Measurements from ENCODE around the gene TEAD4. TPM values are rescaled to one million over a fixed set of nuclear protein-coding genes. Genes with fewer than 3 reads are reported as not detected.
A peak's percentile ranks its signal among the peaks of the same experiment; 100 is the strongest.

The TEAD4 gene
- total and polyA plus RNA-seq, 8 donors = 12.2 to 34.1 (median 13.8) TPM

- no peaks in the 10 kb centered on the region for H3K27me3 ChIP-seq
- ATAC-seq (no peak), DNase-seq (no peak)
- H3K4me1 ChIP-seq = no peaks in the 10 kb centered on the region
- peaks cover 0 to 27% of the 10 kb centered on the region in 2 donors for H3K36me3 ChIP-seq
- H3K4me3 ChIP-seq = no peak overlapping the region
- H3K9me3 ChIP-seq = no peaks in the 10 kb centered on the region
- no peak for TF ChIP-seq CTCF (IDR thresholded peaks at IDR 0.05)
- no peak overlapping the region for H3K27ac ChIP-seq
- intact Hi-C loops (cut with DNase I) = no loop called here
Observed at GRCh38 chr12:3043406-3043805, 84.2 kb downstream of the TEAD4 start.

GRCh38 chr12:3044141-3044630 lies 85.0 kb downstream of the TEAD4 start:
- TF ChIP-seq CTCF (IDR thresholded peaks at IDR 0.05) = no peak
- DNase-seq (no peak), ATAC-seq (no peak)
- Histone ChIP-seq H3K36me3 (peaks cover 0 to 19% of the 10 kb centered on the region in 2 donors), H3K4me1 (no peaks in the 10 kb centered on the region), H3K27me3 (no peaks in the 10 kb centered on the region), H3K9me3 (no peaks in the 10 kb centered on the region), H3K27ac (no peak overlapping the region), H3K4me3 (no peak overlapping the region)
- intact Hi-C loops (cut with DNase I) = no loop called here

- DNase-seq = no peak
- Histone ChIP-seq H3K4me3 (no peak overlapping the region), H3K27ac (no peak overlapping the region), H3K9me3 (no peaks in the 10 kb centered on the region), H3K4me1 (peaks cover 0 to 3% of the 10 kb centered on the region in 2 donors), H3K27me3 (no peaks in the 10 kb centered on the region), H3K36me3 (peaks cover 0 to 8% of the 10 kb centered on the region in 2 donors)
- intact Hi-C loops (cut with DNase I) = no loop called here
- no peak for TF ChIP-seq CTCF (IDR thresholded peaks at IDR 0.05)
- ATAC-seq = no peak
Observed at GRCh38 chr12:3045494-3045893, 86.3 kb downstream of the TEAD4 start.

- intact Hi-C loops (cut with DNase I) = no loop called here
- DNase-seq (no peak), ATAC-seq (no peak)
- Histone ChIP-seq H3K27ac (no peak overlapping the region), H3K4me1 (peaks cover 0 to 3% of the 10 kb centered on the region in 2 donors), H3K9me3 (no peaks in the 10 kb centered on the region), H3K27me3 (no peaks in the 10 kb centered on the region), H3K4me3 (no peak overlapping the region), H3K36me3 (peaks cover 0 to 3% of the 10 kb centered on the region in 2 donors)
- no peak for TF ChIP-seq CTCF (IDR thresholded peaks at IDR 0.05)
Observed at GRCh38 chr12:3045989-3046388, 86.8 kb downstream of the TEAD4 start.

GRCh38 chr12:3046441-3047200 lies 87.4 kb downstream of the TEAD4 start:
- H3K4me3 ChIP-seq = no peak overlapping the region
- peaks cover 0 to 3% of the 10 kb centered on the region in 2 donors for H3K4me1 ChIP-seq
- no peak for TF ChIP-seq CTCF (IDR thresholded peaks at IDR 0.05)
- ATAC-seq = peak; percentile 80
- no peaks in the 10 kb centered on the region for H3K36me3 ChIP-seq
- H3K27me3 ChIP-seq = no peaks in the 10 kb centered on the region
- H3K27ac ChIP-seq = no peak overlapping the region
- intact Hi-C loops (cut with DNase I) = no loop called here
- peak in 1 of 4 donors; percentile 61 for DNase-seq
- H3K9me3 ChIP-seq = no peaks in the 10 kb centered on the region
